T1000 (cell line): Measurements from ENCODE around the gene ZBTB7C.

Source experiments
- DNase-seq: peaks from one replicate; lab custom pipeline; 2025; ENCODE audit warnings: mixed read lengths; lab: John Stamatoyannopoulos, UW

Gene ZBTB7C

DNA sequence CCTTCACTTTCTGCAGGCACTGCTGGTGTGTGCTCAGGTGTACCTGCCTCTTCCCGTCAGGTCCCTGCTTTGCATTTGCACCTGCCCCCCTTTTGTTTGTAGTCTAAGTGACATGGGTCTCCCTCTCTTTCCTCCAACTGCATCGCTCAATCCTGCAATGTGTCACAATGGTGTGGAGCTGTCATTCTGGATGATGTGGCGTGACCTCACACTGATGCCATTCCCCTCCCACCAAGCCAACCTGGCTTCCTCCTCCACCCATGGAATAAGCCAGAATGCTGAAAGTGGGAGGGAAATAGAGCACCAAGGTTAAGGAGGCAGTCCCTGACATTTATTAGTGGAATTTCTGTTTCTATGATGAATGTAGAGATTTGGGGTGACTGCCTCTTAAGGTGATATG, 156.7 kb downstream of the ZBTB7C start:
- no peak for DNase-seq

DNA sequence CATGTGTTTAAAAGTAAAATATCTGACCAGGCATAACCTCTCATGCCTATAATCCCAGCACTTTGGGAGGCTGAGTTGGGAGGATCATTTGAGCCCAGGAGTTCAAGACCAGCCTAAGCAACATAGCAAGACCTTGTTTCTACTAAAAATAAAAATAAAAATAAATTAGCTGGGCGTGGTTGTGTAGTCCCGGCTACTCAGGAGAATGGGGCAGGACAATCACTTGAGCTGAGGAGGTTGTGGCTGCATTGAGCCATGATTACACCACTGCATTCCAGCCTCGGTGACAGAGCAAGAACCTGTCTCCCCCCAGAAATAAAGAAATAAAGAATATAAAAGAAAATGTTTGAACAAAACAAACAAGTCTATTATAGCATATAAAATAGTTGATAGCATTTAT, 158.3 kb downstream of the ZBTB7C start:
- no peak for DNase-seq

DNA sequence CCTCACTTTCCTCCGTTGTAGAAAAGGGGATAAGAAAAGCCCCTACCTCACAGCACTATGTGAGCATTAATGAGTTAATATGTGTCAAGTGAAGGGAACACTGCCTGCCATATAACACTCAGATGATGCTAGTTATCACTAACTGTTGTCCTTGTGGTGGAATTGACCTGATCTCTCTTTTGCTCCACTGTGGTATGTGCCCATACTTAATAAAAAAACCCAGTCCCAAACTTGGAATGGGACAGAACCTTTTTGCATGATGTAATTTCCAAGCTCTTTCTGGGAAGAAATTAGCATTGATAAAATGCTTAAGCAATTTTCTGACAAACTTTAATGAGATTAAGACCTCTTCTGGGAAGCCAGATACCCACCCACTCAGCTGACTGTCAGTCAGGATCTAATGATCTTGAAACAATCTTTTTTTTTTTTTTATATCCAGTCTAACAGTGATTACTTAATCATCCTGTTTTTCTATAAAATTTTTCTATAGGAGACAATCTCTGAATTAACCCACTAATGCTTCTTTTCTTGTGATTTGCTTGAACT, 158.7 kb downstream of the ZBTB7C start:
- DNase-seq = no peak

DNA sequence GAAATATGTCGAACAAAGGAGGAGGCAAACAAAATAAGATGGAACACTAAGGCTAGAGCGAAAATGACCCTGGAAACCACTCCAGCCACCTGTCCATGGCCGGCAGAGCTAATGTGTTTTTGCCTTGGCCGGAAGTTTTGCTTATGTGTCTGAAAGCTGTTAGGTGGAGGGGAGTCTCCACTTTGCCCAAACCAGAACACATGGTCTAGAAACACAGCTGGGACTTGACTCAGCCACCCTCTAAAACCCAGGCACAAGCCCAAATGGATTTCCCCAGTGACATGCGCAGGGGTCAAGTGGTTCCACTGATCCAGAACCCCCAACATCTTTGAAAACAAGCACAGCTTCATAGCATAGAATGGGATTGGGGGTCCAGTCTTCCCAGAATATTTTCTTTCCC, 159.3 kb downstream of the ZBTB7C start:
- no peak for DNase-seq

DNA sequence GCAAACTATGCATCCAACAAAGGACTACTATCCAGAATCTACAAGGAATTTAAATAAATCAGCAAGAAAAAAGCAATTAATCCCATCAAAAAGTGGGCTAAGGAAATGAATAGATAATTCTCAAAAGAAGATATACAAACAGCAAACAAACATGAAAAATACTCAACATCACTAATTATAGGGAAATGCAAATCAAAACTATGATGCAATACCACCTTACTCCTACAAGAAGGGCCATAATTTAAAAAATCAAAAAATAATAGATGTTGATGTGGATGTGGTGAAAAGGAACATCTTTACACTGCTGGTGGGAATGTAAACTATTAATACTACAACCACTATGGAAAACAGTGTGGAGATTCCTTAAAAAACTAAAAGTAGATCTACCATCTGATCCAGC, 164.7 kb downstream of the ZBTB7C start:
- DNase-seq = no peak

DNA sequence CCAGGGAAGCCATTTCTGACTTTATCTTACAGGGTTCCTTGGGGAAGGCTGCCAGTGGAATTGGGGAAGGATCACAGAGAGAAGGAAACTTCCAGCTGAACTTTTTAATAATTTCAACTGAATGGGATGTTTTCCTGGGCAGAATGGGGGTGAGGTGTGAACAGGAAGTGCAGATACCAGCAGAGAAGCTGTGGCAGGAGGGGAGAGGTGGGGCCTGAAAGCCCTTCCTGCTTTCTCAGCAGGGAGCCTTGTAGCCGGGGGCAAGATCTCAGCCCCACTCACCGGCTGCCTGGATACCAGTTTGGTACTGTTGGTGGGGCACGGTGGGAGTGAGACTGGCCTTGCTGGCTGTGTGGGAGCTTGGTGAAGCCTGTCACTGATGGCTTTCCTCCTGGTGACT, 170.5 kb downstream of the ZBTB7C start:
- no peak for DNase-seq

DNA sequence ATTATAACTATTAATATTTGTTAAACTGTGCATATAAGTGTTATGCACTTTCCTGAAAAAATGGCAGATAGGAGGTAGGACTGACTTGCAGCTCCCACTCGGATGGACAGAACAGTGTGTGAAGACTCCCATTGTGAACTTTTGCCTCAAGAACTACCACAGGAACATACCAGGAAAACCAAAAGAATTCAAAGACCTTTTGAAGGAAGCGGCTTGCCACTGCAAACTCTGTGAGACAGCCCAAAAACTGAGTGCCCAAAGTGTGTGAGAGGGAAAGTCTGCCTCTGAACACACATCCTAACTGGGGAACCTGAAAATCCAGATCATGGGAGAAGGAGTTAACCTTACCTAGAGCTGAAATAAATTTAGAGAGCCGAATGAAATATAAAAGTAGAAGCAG, 171.0 kb downstream of the ZBTB7C start:
- DNase-seq = no peak

DNA sequence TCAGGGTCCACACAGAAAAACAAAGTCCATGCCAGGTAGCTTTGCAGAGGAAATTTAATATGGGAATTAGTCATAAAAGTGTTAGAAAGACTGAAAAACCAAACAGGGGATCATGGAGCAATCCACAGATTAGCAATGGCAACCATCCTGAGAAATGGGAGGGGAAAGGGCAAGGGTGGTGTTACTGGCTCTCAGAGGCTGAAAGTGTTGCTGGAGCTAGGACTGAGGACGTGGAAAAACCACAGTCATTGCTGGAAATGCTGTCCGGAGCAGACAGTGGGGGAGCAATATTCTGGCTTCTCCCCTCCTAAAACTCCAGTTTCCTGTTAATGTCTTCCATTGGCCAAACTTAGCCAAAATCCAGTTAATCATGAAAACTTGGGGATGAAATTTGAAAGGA, 172.4 kb downstream of the ZBTB7C start:
- DNase-seq = no peak

DNA sequence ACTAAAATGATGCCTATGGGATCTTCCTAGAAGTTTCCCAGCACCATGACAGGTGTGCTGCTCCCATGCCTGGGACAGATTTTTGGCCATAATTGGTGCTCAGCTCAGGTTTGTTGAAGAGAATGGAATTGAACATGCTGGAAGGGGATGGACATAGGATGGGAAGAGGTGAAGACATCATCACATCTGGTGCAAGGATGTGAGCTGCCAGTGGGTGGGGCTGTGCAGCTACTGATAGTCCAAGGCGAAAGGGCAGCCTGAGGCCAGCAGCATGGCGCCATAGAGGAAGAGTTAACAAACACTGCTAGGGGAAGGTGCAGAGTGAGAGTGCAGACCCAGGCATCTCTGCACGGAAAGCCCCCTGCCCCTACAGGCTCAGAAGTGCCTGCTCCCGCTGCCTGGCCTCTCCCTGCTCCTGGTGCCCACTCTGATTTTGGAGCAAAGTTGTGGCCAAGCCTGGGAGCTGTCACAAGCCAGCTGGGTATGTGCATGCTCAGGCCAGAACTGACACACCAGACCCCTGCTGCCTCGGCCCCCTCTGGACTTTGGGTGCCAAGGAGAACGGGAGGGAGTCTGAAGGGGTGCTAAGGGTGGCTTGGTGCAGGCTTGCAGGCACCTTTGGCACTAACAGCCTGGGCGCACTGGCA, 178.6 kb downstream of the ZBTB7C start:
- DNase-seq = no peak

DNA sequence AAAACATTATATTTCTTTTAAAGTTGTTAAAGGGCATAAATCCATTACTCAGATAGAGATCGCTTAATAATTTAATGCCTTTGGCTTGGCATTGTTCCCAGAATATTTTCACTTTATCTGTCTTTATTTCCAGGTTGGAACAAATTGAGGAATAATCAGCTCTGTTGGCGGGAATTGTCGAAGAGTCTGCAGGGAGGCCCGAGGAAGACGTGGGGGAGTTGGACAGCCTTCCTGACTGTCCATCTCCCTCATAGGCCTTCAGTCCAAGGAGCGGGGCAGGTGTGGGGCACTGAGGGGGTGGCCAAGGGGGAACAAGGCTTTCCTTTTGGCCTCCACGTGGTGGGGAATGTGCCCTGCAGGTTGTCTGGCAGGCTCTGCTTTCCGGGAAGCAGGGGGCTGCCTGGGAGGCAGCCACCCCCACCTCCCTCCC, 179.6 kb downstream of the ZBTB7C start:
- DNase-seq = no peak

DNA sequence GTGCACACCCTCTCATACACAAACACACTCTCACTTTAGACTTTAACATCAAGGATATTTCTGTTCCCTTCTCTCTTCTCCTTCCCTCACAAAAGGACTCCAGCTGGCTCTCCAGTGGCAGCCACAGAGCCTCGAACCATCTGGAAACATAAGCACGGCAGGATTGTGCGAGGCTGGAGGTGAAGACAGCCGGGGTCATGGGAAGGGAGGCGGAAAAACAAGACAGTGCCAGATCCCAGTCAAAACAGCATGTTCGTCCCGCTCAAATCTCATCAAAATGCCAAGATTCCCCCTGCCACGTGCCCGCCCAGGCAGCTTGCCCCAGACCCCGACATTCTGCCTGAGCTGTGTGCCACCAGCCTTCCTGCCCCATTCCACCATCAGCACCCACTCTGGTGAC, 180.3 kb downstream of the ZBTB7C start:
- DNase-seq = no peak

DNA sequence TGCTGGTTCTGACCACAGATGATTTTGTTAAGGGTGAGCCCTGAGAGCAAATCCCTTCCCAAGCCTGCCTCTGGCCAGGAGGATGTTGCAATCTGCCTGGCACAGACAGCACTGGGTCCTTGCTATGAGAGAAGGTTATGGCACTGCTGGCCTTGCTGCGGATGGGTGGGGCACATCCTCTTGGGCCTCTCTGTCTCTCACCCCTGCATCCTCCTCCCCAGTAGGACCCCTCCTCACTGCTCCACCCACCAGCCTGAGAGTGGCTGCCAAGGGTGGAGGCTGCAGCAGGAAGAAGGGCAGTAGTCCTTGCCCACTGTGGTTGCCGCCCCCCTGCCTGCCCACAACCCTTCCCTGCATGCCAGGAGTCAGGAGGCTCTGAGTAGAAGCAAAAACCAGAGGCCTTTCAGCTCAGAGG, 180.9 kb downstream of the ZBTB7C start:
- no peak for DNase-seq

DNA sequence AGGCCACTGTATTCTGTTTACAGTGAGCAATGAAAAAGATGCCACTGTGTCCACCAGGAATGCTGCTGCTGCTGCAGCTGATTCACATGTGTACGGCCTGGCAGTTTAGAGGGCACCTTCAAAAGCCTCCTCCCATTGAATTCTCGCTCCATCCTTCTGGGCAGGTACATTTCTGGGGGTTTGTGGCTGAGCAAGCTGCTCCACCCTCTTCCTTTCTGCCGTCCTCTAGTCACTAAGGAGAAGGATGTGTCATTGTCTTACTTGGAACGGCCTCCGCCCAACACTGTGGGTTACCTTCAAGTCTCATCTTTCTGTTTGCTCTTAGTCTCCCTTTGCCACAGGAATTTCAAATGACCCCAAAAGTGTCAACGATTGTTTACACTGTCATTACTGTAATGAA, 182.0 kb downstream of the ZBTB7C start:
- DNase-seq = no peak

DNA sequence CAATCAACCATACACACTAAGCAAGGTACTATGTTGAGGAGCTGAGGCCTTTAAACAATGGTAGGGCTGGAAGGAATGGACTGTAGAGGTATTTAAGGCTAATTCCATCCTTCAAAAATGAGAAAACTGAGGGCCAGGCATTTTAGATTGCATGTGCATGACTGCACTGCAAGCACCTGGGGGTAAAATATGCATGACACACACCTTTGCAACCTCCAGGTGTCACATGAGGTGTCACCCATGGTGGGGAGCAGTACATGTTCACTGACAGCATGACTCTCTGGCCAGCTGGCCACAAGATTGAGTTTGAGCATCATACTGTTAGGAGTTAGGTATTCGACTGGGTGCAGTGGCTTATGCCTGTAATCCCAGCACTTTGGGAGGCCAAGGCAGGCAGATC, 182.8 kb downstream of the ZBTB7C start:
- DNase-seq = no peak

DNA sequence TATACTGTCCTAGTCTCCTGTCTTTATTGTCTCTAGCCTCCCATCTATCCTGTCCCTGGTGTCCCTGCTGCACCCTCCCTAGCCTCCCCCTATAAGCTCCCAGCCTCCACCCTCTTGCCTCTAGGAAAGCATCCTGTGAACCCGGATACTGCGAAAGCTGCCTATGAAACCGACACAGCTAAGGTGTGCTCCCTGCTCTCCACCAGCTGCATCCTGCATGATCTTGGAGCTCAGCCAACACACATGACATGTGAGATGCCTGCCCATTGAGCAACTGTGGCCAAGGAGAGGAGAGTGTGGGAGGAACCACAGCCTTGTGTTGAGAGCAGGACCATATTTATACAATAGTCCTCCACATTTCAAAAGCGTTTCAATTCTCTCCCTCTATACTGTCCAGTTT, 187.1 kb downstream of the ZBTB7C start:
- DNase-seq = no peak

DNA sequence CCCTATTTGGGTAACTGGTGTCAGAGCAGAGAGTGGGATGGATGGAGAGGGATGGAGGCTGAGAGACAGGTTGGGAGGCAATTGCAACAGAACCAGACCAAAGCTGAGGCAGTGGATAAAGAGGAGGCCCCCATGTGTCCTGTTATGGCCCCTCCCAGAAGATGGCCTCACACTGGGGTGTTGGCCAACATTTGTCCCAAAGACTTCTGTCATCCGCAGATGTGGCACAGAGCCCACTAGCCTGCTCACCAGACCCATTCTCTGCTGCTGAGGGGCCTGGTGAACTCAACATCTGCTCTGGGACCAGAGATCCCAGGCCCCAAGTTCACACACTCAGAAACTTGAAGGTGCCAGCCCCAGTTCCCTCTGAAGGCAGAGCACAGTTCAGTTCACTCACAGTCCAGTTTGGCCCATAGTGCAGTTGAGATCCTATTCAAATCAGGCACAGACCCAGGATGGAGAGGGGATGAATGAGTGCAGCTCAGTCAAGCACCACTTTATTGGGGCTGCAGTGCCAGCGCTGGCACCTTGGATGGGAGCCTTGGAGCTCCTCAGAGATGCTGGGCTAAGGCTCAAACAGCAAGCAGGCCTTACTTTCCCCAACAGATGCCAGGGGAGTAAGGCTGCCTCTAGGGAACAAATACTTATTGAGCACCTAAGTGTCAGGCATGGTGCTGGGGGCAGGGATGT, 189.2 kb downstream of the ZBTB7C start:
- DNase-seq = no peak

DNA sequence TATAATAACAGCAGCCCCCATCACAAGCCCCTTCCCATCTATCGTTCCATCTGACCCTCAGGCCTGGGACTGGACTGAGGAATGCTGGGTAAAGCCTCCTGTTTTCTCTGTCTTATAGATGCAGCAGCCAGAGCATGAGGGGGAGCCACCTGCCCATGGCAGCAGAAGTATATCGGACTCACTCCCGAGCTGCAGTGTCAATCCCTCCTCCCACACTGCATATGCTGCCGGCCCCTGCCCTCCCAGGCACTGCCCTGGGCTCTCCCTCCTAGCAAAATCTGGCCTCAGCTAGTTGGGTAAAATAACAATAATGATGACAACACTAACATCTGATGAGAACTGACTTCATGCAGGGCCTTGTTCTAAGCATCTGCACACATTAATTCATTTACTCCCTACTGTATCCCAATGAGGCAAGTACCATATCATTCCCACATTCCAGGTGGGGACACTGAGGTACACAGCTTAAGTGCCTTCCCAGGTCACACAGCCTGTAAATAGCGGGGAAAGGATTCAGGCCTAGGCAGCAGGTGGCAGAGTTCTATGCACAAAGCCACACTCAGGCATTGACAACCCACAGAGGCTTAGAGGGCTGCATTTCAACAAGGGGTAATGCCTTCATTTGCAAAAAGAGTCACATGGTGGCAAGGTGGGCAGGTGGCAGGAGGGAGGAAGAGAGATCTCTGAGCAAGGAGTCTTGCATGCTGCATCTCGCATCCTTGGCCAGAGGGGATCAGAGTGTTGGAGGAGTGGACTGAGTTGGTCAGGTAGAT, 190.0 kb downstream of the ZBTB7C start:
- DNase-seq = no peak

DNA sequence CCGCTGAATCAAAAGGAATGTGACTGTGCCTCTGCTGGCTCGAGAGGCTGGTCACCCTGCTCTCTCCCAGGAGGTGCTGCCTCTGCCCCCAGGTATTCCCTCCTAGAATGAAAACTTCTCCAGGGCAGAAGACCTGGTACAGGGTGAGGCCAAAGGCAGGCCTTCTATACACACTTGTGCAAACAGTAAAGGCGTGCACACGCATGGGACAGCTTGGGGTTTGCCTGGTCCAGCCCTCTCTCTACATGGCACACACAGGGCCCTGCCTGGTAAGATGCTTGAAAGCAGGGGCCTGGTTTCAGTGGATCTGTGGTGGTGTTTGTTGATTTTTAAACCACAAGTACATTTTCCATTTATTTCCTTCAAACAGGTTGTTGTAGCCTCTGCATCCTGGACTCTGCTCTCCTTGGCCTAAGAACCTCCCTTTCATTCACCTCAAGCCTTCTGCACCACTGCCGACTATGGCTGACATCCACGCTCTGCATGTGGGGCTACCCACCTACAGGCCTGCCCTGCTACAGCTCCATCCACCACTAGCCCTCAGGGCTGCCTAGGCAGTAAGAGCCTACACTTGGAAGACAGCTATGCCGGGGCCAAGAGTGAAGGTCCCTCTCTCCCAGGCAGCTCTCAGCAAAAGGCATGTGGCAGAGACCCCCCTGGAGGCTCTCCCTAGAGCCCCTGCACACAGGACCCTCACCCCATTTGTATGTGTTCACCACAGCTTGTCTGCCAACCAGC, 190.7 kb downstream of the ZBTB7C start:
- no peak for DNase-seq

DNA sequence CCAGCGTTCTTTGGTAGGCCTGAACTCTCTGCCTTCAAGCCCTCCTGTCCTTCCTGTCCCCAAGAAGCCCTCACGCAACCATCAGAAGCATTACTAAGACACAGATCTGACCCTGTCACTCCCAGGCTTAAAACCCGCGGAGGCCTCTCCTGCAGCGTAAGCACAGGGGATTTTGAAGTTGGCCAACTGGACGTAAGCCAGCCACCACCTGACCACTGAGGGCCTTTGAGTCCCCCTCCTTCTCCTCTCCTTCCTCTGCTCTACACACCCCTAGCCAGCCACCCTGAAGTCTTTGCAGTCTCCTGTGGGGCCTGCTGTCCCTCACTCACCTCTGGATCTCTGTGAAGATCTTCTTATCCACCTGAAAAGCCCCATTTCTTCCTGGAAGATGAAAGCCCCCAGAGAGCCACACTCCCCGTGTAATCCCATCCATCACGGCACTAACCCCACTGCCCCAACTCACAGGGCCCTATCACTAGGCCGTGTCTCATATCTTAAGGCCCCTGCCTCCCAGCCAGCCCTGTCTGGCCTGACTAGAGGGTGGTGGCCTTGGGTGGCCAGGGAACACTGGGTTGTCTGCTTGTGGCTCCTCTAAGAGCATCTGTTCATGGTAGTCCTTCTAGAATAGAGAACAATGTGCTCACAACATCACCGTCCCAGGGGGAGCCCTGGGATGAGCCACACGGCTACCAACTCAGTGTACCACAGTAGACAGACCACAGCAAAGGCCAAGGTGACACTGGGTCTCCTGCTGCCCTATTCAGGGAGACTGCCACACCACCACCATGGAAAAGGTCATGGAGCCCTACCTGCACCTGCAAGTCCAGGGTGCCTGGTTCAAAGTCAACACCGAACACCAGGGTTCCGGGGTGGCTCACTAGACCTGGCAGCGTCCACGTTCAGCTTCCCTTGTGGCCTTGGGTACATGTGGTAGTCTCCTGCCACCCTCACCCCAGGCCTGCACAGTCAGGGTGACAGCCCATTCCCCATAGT, 191.6 kb downstream of the ZBTB7C start:
- no peak for DNase-seq

DNA sequence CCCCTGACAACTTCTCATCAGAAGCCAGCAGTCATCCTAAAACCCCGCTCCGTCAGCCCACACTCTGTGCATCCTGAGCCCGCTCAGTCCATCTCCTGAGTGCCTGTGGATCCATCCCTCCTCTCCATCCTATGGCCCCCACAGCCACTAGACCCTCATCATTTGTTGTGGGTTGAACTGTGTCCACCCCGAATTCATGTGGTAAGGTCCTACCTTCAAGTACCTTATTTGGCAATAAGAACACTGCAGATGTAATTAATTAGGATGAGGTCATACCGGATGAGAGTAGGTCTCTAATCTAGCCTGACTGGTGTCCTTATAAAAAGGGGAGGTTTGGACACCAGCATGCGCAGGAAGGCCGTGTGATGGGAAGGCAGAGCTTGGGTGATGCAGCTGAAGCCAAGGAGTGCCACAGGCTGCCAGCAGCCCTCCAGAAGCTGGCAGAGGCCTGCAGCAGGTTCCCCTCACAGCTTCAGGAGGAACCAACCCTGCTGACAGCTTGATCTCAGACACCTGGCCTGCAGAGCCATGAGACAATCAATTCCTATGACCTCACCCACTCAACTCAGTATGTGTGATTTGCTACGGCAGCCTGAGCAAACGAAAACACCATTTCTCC, 192.4 kb downstream of the ZBTB7C start:
- DNase-seq = no peak
